Activated CD8-positive, alpha-beta T cell treated with anti-CD3 and anti-CD28 coated beads, Interleukin-2, amount 10 ng/mL, durations not matched to agents 7 days and 5 days (primary cell): ENCODE measurements around the gene ANKLE1. TPM values are rescaled to one million over a fixed set of nuclear protein-coding genes. Genes with fewer than 3 reads are reported as not detected.
"Not testable (repeated sequence)": the region's sequence is repeated elsewhere in the genome, so short reads cannot be mapped to it uniquely, and the experiment has no call there.

Experiments
- ATAC-seq: fragments of 150-1000 bp; cut with Tn5 transposase; one replicate; pipeline ENCODE4 v1.10.0; 2021; ENCODE audit warnings: moderate library complexity
- CTCF ChIA-PET: fragments of 350-600 bp; sonication (Branson Sonifier 250); formaldehyde crosslinking; loops from one replicate; lab custom pipeline; 2021; ENCODE audit warnings: antibody characterized with exemption; lab: Charles Lee
- POLR2A ChIA-PET: fragments of 350-600 bp; sonication (Branson Sonifier 250); formaldehyde crosslinking; loops from one replicate; lab custom pipeline; 2021; ENCODE audit warnings: antibody characterized with exemption; lab: Charles Lee
- DNase-seq: peaks from one replicate; pipeline ENCODE4 v3.0.0-alpha.2; 2020
- H3K27ac Mint-ChIP-seq: one replicate; pipeline ENCODE4 v1.8.0; 2021; ENCODE audit warnings: mild to moderate bottlenecking, mixed read lengths
- H3K27me3 Mint-ChIP-seq: one replicate; pipeline ENCODE4 v1.8.0; 2021; ENCODE audit warnings: low read depth, mixed read lengths
- H3K36me3 Mint-ChIP-seq: one replicate; pipeline ENCODE4 v1.8.0; 2021; ENCODE audit warnings: low read depth, mixed read lengths
- H3K4me1 Mint-ChIP-seq: one replicate; pipeline ENCODE4 v1.8.0; 2021; ENCODE audit warnings: low read depth, mixed read lengths
- H3K4me3 Mint-ChIP-seq: one replicate; pipeline ENCODE4 v1.8.0; 2021; ENCODE audit warnings: mild to moderate bottlenecking, mixed read lengths
- H3K9me3 Mint-ChIP-seq: one replicate; pipeline ENCODE4 v1.8.0; 2022; ENCODE audit warnings: mixed read lengths; ENCODE audit not compliant: insufficient read depth
- total RNA-seq, 2 experiments: library from RNA; stranded (reverse); gene quantifications; one replicate each; pipeline ENCODE4 v1.2.3, GENCODE V29; 2021

Gene ANKLE1
- total RNA-seq, 2 experiments from 2014 or later: 10.7 to 13.8 TPM

DNA sequence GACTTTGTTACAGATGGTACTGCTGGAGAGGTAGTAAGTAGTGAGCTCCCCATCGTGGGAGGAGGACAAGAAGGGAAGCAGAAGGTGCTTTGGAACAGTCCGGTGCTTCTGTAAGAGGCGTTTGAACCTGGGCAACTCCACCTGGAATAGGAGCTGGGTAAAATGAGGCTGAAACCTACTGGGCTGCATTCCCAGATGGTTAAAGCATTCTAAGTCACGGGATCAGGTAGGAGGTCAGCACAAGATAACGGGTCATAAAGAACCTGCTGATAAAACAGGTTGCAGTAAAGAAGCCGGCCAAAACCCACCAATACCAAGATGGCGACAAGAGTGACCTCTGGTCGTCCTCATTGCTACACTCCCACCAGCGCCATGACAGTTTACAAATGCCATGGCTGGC, 5.1 kb downstream of the ANKLE1 start:
- H3K27ac Mint-ChIP-seq: no peak overlapping the region
- H3K9me3 Mint-ChIP-seq: no peaks in the 10 kb centered on the region
- peaks cover 4% of the 10 kb centered on the region for H3K27me3 Mint-ChIP-seq
- peaks cover 9% of the 10 kb centered on the region for H3K4me1 Mint-ChIP-seq
- no peak overlapping the region for H3K4me3 Mint-ChIP-seq
- DNase-seq: no peak
- ChIA-PET CTCF (interaction anchor here (1.3 to 1.5 kb wide), 2 partner anchors 26 to 100 kb away, joined by 4 read pairs; no protein-coding TSS in a partner anchor), POLR2A (interaction anchor here (0.7 kb wide), 1 partner anchor 946 kb away, joined by 3 read pairs; no protein-coding TSS in a partner anchor)
- peaks cover 17% of the 10 kb centered on the region for H3K36me3 Mint-ChIP-seq
- no peak for ATAC-seq

DNA sequence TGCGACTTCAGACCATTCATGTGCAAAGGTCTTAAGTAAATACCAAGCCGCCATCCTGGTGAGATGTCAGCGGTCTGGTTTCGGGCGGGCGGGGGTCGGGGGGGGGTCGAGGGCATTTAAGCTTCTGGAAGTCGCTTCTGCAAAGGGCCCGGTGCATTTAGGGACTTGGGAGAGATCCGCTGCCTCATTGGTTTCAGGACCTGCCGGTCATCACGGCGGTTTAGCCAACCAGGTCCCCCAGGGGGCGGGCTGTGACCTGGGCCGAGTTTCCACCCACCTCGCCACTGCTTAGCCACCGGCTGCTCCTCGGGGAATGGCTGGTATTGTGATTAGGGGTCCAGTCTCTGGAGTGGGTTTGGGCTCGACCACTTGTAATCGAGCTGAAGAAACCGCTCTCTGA, 7.8 kb downstream of the ANKLE1 start:
- H3K27ac Mint-ChIP-seq: no peak overlapping the region
- ChIA-PET POLR2A (no interaction called here), CTCF (interaction anchor here (0.7 to 5.4 kb wide), 2 partner anchors 7 to 285 kb away, joined by 3 to 33 read pairs; partner anchors contain the start of gene ANKLE1)
- no peaks in the 10 kb centered on the region for H3K9me3 Mint-ChIP-seq
- DNase-seq (peak; percentile 62), ATAC-seq (no peak)
- H3K4me3 Mint-ChIP-seq: no peak overlapping the region
- H3K36me3 Mint-ChIP-seq: peaks cover 8% of the 10 kb centered on the region
- H3K4me1 Mint-ChIP-seq: peaks cover 12% of the 10 kb centered on the region
- peaks cover 4% of the 10 kb centered on the region for H3K27me3 Mint-ChIP-seq

DNA sequence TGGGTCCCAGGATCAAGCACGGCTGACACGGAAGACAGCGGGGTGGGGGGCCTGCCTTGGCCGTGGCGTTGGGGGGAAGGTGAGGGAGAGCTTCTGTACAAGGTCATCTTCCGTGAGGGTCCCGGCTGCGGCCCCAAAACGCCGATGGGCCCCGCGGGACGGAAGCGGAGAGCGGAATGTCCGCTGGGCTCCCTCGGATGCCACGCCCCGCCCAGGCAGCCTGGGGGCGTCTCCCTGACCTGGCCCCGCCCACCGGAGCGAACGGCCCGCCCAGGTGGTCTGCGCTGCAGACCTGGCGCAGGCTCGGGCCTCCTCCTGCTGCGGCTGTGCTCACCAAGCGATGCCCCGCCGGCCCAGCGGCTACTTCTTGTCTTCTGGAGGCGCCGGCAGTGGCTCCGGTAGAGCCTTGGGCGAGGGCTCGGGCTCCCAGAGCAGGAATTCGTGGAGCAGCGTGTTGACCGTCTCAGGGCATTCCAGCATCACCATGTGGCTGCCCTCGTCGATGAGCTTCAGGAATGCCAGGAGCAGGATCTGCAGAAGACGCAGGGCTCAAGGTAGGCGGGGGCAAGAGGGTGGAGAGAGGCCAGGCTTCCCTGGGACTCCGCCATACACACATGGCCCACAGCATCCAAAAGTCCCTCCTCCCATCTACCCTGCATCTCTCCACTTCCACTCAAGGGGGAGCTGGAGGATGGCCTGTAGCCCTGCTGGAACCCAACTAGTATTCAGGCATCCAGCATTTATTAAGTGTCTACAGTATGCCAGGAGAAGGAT, 10.8 kb downstream of the ANKLE1 start:
- ChIA-PET CTCF (interaction anchor here (0.6 to 5.4 kb wide), 17 partner anchors 10 to 113 kb away, joined by 3 to 33 read pairs (median 3); partner anchors contain the start of genes ABHD8, ANKLE1, ANO8 and BABAM1), POLR2A (interaction anchor here (0.5 to 1.6 kb wide), 5 partner anchors 11 to 113 kb away, joined by 3 to 9 read pairs (median 4); partner anchors contain the start of genes ABHD8 and BST2)
- H3K4me1 Mint-ChIP-seq: peaks cover 15% of the 10 kb centered on the region
- peak; percentile 97 for ATAC-seq
- no peaks in the 10 kb centered on the region for H3K9me3 Mint-ChIP-seq
- peak overlapping the region; percentile 77 for H3K27ac Mint-ChIP-seq
- H3K27me3 Mint-ChIP-seq: peaks cover 4% of the 10 kb centered on the region
- peak overlapping the region; percentile 85 for H3K4me3 Mint-ChIP-seq
- H3K36me3 Mint-ChIP-seq: peaks cover 6% of the 10 kb centered on the region
- DNase-seq: peak; percentile 86

DNA sequence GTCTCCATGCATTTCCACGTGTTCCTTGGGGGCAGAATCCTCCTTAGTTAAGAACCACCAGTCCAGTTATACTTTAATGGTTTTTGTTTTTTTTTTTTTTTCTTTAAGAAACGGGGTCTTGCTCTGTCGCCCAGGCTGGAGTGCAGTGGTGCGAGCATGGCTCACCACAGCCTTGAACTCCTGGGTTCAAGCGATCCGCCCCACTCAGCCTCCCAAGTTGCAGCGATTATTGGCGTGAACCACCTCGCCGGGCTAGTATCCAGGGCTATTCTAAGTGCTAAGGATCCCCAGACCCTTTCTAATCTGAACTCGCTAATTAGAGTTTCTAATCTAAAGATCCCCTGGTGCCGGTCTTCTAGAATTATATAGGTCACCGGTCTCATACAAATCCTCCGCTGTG, 11.9 kb downstream of the ANKLE1 start:
- Mint-ChIP-seq H3K36me3 (peaks cover 11% of the 10 kb centered on the region), H3K27me3 (peaks cover 4% of the 10 kb centered on the region), H3K4me3 (no peak overlapping the region), H3K4me1 (peaks cover 15% of the 10 kb centered on the region), H3K27ac (no peak overlapping the region), H3K9me3 (no peaks in the 10 kb centered on the region)
- ATAC-seq (no peak), DNase-seq (no peak)
- ChIA-PET POLR2A (no interaction called here), CTCF (interaction anchor here (0.9 to 5.4 kb wide), 12 partner anchors 11 to 112 kb away, joined by 3 to 33 read pairs (median 3); partner anchors contain the start of genes ANKLE1, BST2, DDA1 and MRPL34)

DNA sequence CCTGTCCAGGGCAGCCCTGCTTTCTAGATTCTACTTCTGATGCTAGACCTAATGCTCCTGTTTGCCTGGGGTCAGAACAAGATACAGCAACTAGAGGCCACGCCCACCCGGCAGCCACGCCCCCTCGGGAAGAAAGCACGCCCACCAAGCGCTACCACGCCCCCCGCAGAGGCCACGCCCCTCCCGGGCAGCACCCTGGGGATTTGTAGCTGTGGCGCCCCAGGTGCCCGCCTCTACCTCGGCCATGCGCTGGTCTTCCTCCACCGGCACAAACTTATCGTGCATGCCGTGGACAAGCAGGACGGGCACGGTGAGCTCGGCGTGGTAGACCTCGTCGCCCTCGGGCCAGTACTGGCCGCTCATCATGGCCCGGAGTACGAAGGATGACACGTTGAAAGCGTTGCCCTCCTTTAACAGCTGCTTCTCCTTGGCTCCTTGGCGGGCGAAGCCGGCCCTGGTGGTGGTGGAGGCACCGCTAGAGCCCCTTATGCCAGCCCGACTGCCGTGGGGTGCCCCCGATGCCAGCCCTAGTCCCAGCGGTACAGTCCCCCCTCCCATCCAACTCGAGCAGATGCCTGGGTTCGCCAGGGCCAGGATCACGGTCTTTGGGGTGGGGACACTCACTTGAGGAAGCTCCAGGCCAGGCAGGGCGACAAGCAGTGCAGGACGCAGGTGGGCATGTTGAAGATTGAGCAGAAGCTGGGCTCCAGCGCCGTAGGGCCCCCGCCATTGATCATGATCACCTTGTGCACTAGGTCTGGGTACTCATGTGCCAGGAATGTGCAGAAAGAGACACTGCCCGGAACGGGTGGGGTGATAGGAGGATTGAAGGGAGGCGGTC, 12.6 kb downstream of the ANKLE1 start:
- POLR2A ChIA-PET: interaction anchor here (0.6 kb wide), 1 partner anchor 53 kb away, joined by 3 read pairs; no protein-coding TSS in a partner anchor
- Mint-ChIP-seq H3K27me3 (peaks cover 4% of the 10 kb centered on the region), H3K36me3 (peaks cover 14% of the 10 kb centered on the region), H3K9me3 (no peaks in the 10 kb centered on the region), H3K27ac (no peak overlapping the region), H3K4me3 (no peak overlapping the region), H3K4me1 (peaks cover 15% of the 10 kb centered on the region)
- CTCF ChIA-PET: interaction anchor here (0.7 to 5.4 kb wide), 3 partner anchors 12 to 91 kb away, joined by 3 to 33 read pairs (median 3); partner anchors contain the start of genes ANKLE1 and USE1
- ATAC-seq (no peak), DNase-seq (peak; percentile 49)

DNA sequence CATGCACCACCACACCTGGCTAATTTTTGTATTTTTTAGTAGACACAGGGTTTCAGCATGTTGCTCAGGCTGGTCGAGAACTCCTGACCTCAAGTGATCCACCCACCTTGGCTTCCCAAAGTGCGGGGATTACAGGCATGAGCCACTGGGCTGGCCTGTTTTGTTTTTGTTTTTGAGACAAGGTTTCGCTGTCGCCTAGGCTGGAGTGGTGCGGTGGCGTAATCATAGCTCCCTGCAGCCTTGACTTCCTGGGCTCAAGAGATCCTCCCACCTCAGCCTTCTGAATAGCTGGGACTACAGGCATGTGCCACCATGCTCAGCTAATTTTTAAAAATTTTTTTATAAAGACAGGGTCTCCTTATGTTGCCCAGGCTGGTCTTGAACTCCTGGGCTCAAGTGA, 13.8 kb downstream of the ANKLE1 start:
- DNase-seq, CTCF ChIA-PET, H3K27me3 Mint-ChIP-seq, ATAC-seq, H3K27ac Mint-ChIP-seq, H3K9me3 Mint-ChIP-seq, H3K4me3 Mint-ChIP-seq: not testable (repeated sequence)
- Mint-ChIP-seq H3K4me1 (peaks cover 15% of the 10 kb centered on the region), H3K36me3 (peaks cover 14% of the 10 kb centered on the region)
- POLR2A ChIA-PET: interaction anchor here (0.9 kb wide), 1 partner anchor 13 kb away, joined by 3 read pairs; no protein-coding TSS in a partner anchor

DNA sequence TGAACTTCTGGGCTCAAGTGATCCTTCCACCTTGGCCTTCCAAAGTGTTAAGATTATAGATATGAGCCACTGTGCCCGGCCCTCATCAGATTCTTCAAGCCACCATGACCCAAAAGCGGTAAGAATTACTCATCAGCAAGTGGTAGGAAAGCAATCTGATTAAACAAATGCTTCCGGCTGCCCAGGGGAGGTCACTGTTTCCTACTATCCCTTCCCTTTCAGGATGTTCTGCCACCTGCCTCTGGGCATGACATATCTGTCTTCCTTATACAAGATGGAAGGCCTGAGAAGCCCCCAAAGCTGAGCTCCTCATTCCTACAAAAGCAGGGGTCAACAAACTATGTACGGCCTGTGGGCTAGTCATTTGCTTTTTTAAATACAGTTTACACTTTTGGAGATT, 14.6 kb downstream of the ANKLE1 start:
- CTCF ChIA-PET: interaction anchor here (1.5 kb wide), 1 partner anchor 30 kb away, joined by 3 read pairs; no protein-coding TSS in a partner anchor

DNA sequence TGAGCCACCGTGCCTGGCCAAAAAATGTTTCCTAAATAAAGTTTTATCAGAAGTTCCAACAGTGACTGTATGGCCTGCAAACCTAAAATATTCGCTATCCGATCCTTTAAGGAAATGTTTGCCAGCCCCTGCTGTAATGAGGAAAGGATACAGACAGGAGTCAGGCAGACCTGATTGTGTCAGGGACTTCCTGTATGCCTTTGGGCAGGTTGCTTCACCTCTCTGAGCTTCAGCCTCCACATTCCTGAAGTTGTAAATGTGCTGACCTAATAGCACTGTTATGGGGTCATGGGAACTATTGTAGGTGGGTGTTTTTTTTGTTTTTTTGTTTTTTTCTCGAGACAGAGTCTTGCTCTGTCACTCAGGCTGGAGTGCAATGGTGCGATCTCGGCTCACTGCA, 15.3 kb downstream of the ANKLE1 start:
- H3K36me3 Mint-ChIP-seq: peaks cover 14% of the 10 kb centered on the region
- ChIA-PET POLR2A (no interaction called here), CTCF (interaction anchor here (1.2 to 1.5 kb wide), 2 partner anchors 30 to 89 kb away, joined by 3 read pairs; no protein-coding TSS in a partner anchor)
- no peaks in the 10 kb centered on the region for H3K9me3 Mint-ChIP-seq
- ATAC-seq: no peak
- no peak overlapping the region for H3K4me3 Mint-ChIP-seq
- H3K4me1 Mint-ChIP-seq: peaks cover 12% of the 10 kb centered on the region
- no peaks in the 10 kb centered on the region for H3K27me3 Mint-ChIP-seq
- no peak overlapping the region for H3K27ac Mint-ChIP-seq
- DNase-seq: no peak

More for the DNA sequence above, 14.6 kb downstream of the ANKLE1 start:
- no peaks in the 10 kb centered on the region for H3K9me3 Mint-ChIP-seq
- H3K4me1 Mint-ChIP-seq: peaks cover 15% of the 10 kb centered on the region
- H3K27ac Mint-ChIP-seq: no peak overlapping the region
- no peak overlapping the region for H3K4me3 Mint-ChIP-seq
- no peaks in the 10 kb centered on the region for H3K27me3 Mint-ChIP-seq
- POLR2A ChIA-PET: interaction anchor here (0.9 kb wide), 1 partner anchor 14 kb away, joined by 3 read pairs; no protein-coding TSS in a partner anchor
- ATAC-seq: no peak
- no peak for DNase-seq
- H3K36me3 Mint-ChIP-seq: peaks cover 14% of the 10 kb centered on the region

DNA sequence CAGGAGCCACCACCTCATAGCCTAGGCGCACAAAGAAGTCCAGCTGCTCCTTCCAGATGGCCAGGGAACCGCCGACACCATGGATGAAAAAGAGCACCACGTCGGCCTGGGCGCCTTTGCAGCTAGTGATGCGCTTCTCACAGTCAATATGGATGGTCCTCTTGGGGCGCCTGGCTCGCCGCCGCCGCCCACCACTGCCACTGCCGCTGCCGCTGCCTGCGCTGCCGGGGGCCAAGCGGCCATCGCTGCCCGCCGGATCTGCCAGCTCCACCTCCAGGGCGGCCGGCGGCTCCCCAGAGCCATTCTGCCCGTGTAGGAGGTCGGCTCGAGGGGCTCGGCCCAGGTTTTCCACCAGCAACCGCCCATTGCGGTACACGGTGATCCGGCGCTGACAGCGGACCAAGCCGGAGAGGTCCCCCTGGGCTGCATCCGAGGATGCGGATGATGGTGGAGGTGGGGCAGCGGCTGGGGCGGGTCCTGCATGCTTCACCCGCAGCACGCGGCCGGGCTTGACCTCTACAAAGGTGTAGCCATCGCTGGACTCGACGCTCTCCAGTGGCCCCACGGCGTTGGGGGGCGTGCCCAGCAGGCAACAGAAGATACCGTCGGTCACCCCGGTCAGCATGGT, 19.4 kb downstream of the ANKLE1 start:
- Mint-ChIP-seq H3K9me3 (no peaks in the 10 kb centered on the region), H3K36me3 (peaks cover 11% of the 10 kb centered on the region), H3K4me3 (no peak overlapping the region), H3K4me1 (peaks cover 29% of the 10 kb centered on the region), H3K27me3 (no peaks in the 10 kb centered on the region), H3K27ac (no peak overlapping the region)
- DNase-seq: no peak
- CTCF ChIA-PET: no interaction called here
- POLR2A ChIA-PET: no interaction called here
- ATAC-seq: no peak

DNA sequence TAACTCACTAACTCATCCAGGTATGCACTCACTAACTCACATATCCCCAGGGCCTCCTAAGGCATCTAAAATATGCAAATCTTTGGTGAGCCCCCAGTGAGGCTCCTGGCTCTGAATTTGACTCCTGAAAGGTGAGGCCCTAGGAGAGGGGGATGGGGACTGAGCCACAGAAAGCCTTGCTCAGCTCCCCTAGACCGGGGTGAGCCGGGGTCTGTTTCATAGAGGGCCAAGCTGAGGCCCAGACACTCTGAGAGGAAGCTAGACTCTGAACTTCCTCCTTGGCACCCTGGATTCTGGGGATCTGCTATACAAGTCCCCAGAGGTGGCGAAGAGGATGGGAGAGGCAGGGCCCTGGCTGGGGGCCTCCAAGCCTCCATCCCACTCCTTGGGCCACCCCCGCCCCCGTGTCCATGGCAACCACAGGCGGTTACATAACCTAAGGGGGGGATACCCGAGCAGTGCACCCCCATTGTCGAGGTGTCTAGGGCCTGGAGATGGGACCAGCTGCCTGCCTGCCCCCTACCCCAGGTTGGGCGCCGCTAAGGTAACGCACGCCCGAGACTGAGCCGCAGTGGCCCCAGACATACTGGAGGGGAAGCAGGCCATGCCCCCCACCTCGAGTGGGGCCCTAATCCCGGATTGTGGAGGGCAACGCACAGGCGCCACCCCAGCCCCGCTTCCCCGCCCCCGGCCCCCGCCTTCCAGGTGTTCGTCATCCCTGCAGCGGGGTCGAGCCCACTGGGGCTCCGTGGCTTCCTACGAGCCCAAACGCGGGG, 20.9 kb downstream of the ANKLE1 start:
- Mint-ChIP-seq H3K27ac (no peak overlapping the region), H3K4me1 (peaks cover 42% of the 10 kb centered on the region), H3K36me3 (peaks cover 13% of the 10 kb centered on the region), H3K27me3 (no peaks in the 10 kb centered on the region), H3K4me3 (peak overlapping the region; percentile 63), H3K9me3 (no peaks in the 10 kb centered on the region)
- ChIA-PET CTCF (interaction anchor here (1.1 to 1.4 kb wide), 3 partner anchors 19 to 84 kb away, joined by 4 to 5 read pairs (median 5); partner anchors contain the start of gene BABAM1), POLR2A (interaction anchor here (0.8 to 1.2 kb wide), 3 partner anchors 10 to 86 kb away, joined by 3 read pairs; no protein-coding TSS in a partner anchor)
- no peak for ATAC-seq
- no peak for DNase-seq
